Tibial nerve (tissue), 4 donors: Measurements from ENCODE around the gene PPP1R3G. TPM values are rescaled to one million over a fixed set of nuclear protein-coding genes. Genes with fewer than 3 reads are reported as not detected.
"Not testable (repeated sequence)": the region's sequence is repeated elsewhere in the genome, so short reads cannot be mapped to it uniquely, and the experiment has no call there.

ENCODE experiments used
- DNase-seq, 2 donors: peaks; one replicate each; pipeline ENCODE4 v3.0.0-alpha.2; 2019; ENCODE audit warnings: low spot score in 2 of 2
- H3K27ac ChIP-seq, 4 donors: fragments of 200-600 bp; sonication (generic) in 3 of 4; one replicate each; pipeline ENCODE4 v1.5.1; 2017 to 2019; ENCODE audit warnings: mild to moderate bottlenecking in 1 of 4
- H3K27me3 ChIP-seq, 2 donors: fragments of 200-600 bp; sonication (generic) in 1 of 2; one replicate each; pipeline versions ENCODE4 v1.5.1 to v1.6.0; 2017 to 2019
- H3K36me3 ChIP-seq, 3 donors: fragments of 200-600 bp; sonication (generic); one replicate each; pipeline ENCODE4 v1.5.1; 2018 to 2019
- H3K4me1 ChIP-seq, 4 donors: fragments of 200-600 bp; sonication (generic) in 3 of 4; one replicate each; pipeline ENCODE4 v1.5.1; 2017 to 2019
- H3K4me3 ChIP-seq, 4 donors: fragments of 200-600 bp; sonication (generic) in 3 of 4; one replicate each; pipeline ENCODE4 v1.5.1; 2017 to 2019; ENCODE audit warnings: mild to moderate bottlenecking in 1 of 4, moderate library complexity in 1 of 4
- H3K9me3 ChIP-seq, 4 donors: fragments of 200-600 bp; sonication (generic) in 3 of 4; one replicate each; pipeline ENCODE4 v1.5.1; 2017 to 2019
- CTCF ChIP-seq, 5 experiments: fragments of 200-600 bp in 3 of 5; fragments of 450-650 bp in 2 of 5; sonication (generic) in 3 of 5; IDR thresholded peaks; one replicate each; pipeline ENCODE4 v1.5.1; 2016 to 2019; ENCODE audit warnings: antibody characterized with exemption in 5 of 5, mild to moderate bottlenecking in 3 of 5, moderate library complexity in 2 of 5
- EP300 ChIP-seq, 2 donors: sonication (generic); formaldehyde crosslinking; IDR thresholded peaks; one replicate each; pipeline ENCODE4 v1.6.1; 2017; ENCODE audit warnings: antibody characterized with exemption in 2 of 2, mild to moderate bottlenecking in 1 of 2
- POLR2A ChIP-seq, 2 donors: fragments of 450-650 bp; IDR thresholded peaks; one replicate each; pipeline ENCODE4 v1.6.1; 2017; ENCODE audit warnings: antibody characterized with exemption in 2 of 2, mild to moderate bottlenecking in 2 of 2, moderate library complexity in 2 of 2
- WGBS, 2 donors: methylation state at CpG; one replicate each; pipeline ENCODE4 v1.1.5; 2018; 5-methylcytosine and 5-hydroxymethylcytosine counted together
- total RNA-seq, 4 donors: library from RNA; depleted of rRNA; stranded (reverse); fragments of >200 nt; gene quantifications; one replicate each; pipeline ENCODE4 v1.1.0, GENCODE V29; 2016

PPP1R3G gene
- total RNA-seq, 4 donors from 2014 or later = 1.3 to 5.1 (median 2.1) TPM

- TF ChIP-seq EP300 (IDR thresholded peaks at IDR 0.05) (no peak), POLR2A (IDR thresholded peaks at IDR 0.05) (no peak), CTCF (IDR thresholded peaks at IDR 0.05) (no peak)
- WGBS, 2 donors = 55 to 60% methylated on average over 6 of the region's 6 CpGs
- no peaks in the 10 kb centered on the region for H3K36me3 ChIP-seq
- H3K9me3 ChIP-seq = peaks cover 0 to 23% (median 6%) of the 10 kb centered on the region in 4 donors
- no peak overlapping the region for H3K27ac ChIP-seq
- no peak overlapping the region for H3K4me3 ChIP-seq
- H3K27me3 ChIP-seq = no peaks in the 10 kb centered on the region
- no peaks in the 10 kb centered on the region for H3K4me1 ChIP-seq
- no peak for DNase-seq
These were observed 30.8 kb upstream of the PPP1R3G start for GRCh38 chr6:5054245-5054873.

- no peak for DNase-seq
- TF ChIP-seq CTCF (IDR thresholded peaks at IDR 0.05) (no peak), EP300 (IDR thresholded peaks at IDR 0.05) (no peak), POLR2A (IDR thresholded peaks at IDR 0.05) (no peak)
- H3K4me3 ChIP-seq = no peak overlapping the region
- WGBS, 2 donors = 91 to 92% methylated on average over 4 of the region's 4 CpGs
- H3K36me3 ChIP-seq = no peaks in the 10 kb centered on the region
- H3K4me1 ChIP-seq = no peaks in the 10 kb centered on the region
- no peaks in the 10 kb centered on the region for H3K27me3 ChIP-seq
- H3K27ac ChIP-seq = no peak overlapping the region
- peaks cover 0 to 19% (median 6%) of the 10 kb centered on the region in 4 donors for H3K9me3 ChIP-seq
These were observed 30.0 kb upstream of the PPP1R3G start for GRCh38 chr6:5055118-5055517.

- 81 to 84% methylated on average over 8 of the region's 8 CpGs for WGBS, 2 donors
- H3K36me3 ChIP-seq = no peaks in the 10 kb centered on the region
- no peaks in the 10 kb centered on the region for H3K27me3 ChIP-seq
- DNase-seq = no peak
- no peak overlapping the region for H3K4me3 ChIP-seq
- no peaks in the 10 kb centered on the region for H3K9me3 ChIP-seq
- H3K4me1 ChIP-seq = no peaks in the 10 kb centered on the region
- H3K27ac ChIP-seq = no peak overlapping the region
- TF ChIP-seq CTCF (IDR thresholded peaks at IDR 0.05) (no peak), EP300 (IDR thresholded peaks at IDR 0.05) (no peak), POLR2A (IDR thresholded peaks at IDR 0.05) (no peak)
These were observed 26.9 kb upstream of the PPP1R3G start for GRCh38 chr6:5058254-5058653.

DNA sequence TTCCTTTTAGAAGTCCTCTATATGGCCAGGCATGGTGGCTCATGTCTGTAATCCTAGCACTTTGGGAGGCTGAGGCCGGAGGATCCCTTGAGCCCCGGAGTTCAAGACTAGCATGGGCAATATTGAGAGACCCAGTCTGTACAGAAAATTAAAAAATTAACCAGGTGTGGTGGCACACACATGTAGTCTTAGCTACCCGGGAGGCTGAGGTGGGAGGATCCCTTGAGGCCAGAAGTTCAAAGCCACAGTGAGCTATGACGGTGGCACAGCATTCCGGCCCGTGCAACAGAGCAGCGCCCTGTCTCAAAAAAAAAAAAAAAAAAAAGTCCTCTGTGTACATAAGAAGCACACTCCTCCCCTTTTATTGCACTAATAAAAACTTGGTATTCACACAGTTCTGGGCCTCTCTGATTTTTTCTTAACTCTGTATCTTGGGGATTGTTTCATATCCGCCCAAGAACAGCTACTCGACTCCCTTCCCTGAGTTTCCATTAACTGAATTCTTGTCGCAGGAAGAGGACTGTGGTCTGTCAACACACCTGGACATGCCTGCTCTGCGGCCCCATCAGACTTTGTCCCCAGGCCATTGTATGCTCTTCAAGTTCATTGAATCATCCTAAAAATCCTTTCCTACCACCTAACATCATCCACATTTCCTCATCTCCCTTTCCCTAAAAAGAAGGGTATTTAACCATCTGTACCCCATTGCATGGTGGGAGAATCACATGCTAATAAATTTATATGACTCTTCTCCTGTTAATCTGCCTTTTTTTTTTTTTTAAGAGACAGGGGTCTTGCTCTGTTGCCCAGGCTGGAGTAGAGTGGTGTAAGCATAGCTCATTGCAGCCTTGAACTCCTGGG is 25.9 kb upstream of the PPP1R3G start:
- no peaks in the 10 kb centered on the region for H3K9me3 ChIP-seq
- H3K4me1 ChIP-seq = no peaks in the 10 kb centered on the region
- no peak overlapping the region for H3K27ac ChIP-seq
- DNase-seq = no peak
- H3K36me3 ChIP-seq = no peaks in the 10 kb centered on the region
- 89 to 92% methylated on average over 11 of the region's 11 CpGs for whole genome bisulfite sequencing, 2 donors
- TF ChIP-seq EP300 (IDR thresholded peaks at IDR 0.05) (no peak), POLR2A (IDR thresholded peaks at IDR 0.05) (no peak), CTCF (IDR thresholded peaks at IDR 0.05) (no peak)
- no peaks in the 10 kb centered on the region for H3K27me3 ChIP-seq
- H3K4me3 ChIP-seq = no peak overlapping the region

DNA sequence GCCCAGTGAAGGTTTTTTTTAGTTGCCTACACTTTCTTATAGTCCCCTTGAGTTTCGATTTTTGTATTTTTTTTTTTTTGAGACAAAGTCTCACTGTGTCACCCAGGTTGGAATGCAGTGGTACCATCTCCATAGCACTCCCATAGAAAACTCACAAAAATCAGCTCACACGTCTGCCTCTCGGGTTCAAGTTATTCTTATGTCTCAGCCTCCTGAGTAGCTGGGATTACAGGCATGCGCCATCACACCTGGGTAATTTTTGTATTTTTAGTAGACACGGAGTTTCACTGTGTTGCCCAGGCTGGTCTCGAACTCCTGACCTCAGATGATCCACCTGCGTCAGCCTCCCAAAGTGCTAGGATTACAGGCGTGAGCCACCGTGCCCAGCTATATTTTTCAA is 24.7 kb upstream of the PPP1R3G start:
- H3K9me3 ChIP-seq, H3K27me3 ChIP-seq, H3K4me1 ChIP-seq, H3K36me3 ChIP-seq, DNase-seq, H3K27ac ChIP-seq, H3K4me3 ChIP-seq: not testable (repeated sequence)
- WGBS, 2 donors = 94 to 95% methylated on average over 9 of the region's 9 CpGs
